ENCODE measurements around the gene DOCK9.

DNA sequence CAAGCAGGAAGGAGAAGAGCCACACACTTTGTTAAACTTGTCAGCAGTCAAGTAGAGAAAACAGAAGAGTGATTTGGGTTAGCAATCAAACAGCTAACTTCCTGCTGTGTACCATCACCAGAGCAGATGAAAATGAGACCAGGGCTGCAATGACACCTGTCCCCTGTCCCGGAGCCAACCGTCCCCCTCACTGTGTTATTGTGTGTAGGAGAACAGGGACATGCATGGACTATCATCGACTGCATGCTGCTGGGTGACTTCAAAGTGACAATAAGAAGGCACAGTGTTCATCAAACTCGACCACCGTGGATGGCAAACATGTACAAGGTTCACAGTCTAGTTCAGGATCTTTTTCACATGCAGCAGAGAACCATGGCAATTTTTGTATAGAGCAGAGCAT is 131.3 kb downstream of the DOCK9 start:
- TF ChIP-seq, protein P1, sequence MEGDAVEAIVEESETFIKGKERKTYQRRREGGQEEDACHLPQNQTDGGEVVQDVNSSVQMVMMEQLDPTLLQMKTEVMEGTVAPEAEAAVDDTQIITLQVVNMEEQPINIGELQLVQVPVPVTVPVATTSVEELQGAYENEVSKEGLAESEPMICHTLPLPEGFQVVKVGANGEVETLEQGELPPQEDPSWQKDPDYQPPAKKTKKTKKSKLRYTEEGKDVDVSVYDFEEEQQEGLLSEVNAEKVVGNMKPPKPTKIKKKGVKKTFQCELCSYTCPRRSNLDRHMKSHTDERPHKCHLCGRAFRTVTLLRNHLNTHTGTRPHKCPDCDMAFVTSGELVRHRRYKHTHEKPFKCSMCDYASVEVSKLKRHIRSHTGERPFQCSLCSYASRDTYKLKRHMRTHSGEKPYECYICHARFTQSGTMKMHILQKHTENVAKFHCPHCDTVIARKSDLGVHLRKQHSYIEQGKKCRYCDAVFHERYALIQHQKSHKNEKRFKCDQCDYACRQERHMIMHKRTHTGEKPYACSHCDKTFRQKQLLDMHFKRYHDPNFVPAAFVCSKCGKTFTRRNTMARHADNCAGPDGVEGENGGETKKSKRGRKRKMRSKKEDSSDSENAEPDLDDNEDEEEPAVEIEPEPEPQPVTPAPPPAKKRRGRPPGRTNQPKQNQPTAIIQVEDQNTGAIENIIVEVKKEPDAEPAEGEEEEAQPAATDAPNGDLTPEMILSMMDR (IDR thresholded peaks at IDR 0.05), result no peak
- TF ChIP-seq IRF2 (CRISPR knock-in tag; IDR thresholded peaks at IDR 0.05; ENCODE audit: borderline replicate concordance, low read depth) (no peak), ELF4 (CRISPR knock-in tag; IDR thresholded peaks at IDR 0.05; ENCODE audit: low read depth) (no peak), KAT7 (CRISPR knock-in tag; IDR thresholded peaks at IDR 0.05; ENCODE audit: borderline replicate concordance) (no peak), FOXK1 (CRISPR knock-in tag; IDR thresholded peaks at IDR 0.05) (no peak), JUN (CRISPR knock-in tag; IDR thresholded peaks at IDR 0.05) (no peak), NFYB (CRISPR knock-in tag; conservative IDR thresholded peaks at IDR 0.05; ENCODE audit: low read depth) (no peak), MYBL2 (CRISPR knock-in tag; IDR thresholded peaks at IDR 0.05) (no peak), ZNF416 (CRISPR knock-in tag; IDR thresholded peaks at IDR 0.05) (no peak)
- TF ChIP-seq, protein P2, sequence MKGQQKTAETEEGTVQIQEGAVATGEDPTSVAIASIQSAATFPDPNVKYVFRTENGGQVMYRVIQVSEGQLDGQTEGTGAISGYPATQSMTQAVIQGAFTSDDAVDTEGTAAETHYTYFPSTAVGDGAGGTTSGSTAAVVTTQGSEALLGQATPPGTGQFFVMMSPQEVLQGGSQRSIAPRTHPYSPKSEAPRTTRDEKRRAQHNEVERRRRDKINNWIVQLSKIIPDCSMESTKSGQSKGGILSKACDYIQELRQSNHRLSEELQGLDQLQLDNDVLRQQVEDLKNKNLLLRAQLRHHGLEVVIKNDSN (CRISPR knock-in tag; IDR thresholded peaks at IDR 0.05), result no peak
- TF ChIP-seq, protein P3, sequence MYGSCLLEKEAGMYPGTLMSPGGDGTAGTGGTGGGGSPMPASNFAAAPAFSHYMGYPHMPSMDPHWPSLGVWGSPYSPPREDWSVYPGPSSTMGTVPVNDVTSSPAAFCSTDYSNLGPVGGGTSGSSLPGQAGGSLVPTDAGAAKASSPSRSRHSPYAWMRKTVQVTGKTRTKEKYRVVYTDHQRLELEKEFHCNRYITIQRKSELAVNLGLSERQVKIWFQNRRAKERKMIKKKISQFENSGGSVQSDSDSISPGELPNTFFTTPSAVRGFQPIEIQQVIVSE (CRISPR knock-in tag; IDR thresholded peaks at IDR 0.05; ENCODE audit: borderline replicate concordance), result no peak
- TF ChIP-seq, protein P4, sequence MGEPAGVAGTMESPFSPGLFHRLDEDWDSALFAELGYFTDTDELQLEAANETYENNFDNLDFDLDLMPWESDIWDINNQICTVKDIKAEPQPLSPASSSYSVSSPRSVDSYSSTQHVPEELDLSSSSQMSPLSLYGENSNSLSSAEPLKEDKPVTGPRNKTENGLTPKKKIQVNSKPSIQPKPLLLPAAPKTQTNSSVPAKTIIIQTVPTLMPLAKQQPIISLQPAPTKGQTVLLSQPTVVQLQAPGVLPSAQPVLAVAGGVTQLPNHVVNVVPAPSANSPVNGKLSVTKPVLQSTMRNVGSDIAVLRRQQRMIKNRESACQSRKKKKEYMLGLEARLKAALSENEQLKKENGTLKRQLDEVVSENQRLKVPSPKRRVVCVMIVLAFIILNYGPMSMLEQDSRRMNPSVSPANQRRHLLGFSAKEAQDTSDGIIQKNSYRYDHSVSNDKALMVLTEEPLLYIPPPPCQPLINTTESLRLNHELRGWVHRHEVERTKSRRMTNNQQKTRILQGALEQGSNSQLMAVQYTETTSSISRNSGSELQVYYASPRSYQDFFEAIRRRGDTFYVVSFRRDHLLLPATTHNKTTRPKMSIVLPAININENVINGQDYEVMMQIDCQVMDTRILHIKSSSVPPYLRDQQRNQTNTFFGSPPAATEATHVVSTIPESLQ (CRISPR knock-in tag; IDR thresholded peaks at IDR 0.05), result no peak
- TF ChIP-seq, protein P5, sequence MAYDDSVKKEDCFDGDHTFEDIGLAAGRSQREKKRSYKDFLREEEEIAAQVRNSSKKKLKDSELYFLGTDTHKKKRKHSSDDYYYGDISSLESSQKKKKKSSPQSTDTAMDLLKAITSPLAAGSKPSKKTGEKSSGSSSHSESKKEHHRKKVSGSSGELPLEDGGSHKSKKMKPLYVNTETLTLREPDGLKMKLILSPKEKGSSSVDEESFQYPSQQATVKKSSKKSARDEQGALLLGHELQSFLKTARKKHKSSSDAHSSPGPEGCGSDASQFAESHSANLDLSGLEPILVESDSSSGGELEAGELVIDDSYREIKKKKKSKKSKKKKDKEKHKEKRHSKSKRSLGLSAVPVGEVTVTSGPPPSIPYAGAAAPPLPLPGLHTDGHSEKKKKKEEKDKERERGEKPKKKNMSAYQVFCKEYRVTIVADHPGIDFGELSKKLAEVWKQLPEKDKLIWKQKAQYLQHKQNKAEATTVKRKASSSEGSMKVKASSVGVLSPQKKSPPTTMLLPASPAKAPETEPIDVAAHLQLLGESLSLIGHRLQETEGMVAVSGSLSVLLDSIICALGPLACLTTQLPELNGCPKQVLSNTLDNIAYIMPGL (CRISPR knock-in tag; IDR thresholded peaks at IDR 0.05), result no peak

Data from WTC11 (cell line).